HepG2 (cell line): ENCODE measurements around the gene PRDM12. TPM values are rescaled to one million over a fixed set of nuclear protein-coding genes. Genes with fewer than 3 reads are reported as not detected.

ENCODE experiments used
- ADNP ChIP-seq: sonication (generic); formaldehyde crosslinking; IDR thresholded peaks from 2 replicates; pipeline ENCODE4 v1.4.0; 2020; ENCODE audit warnings: missing genetic modification reagents
- ATF7-NPFF ChIP-seq: sonication (generic); formaldehyde crosslinking; IDR thresholded peaks from 2 replicates; pipeline ENCODE4 v1.8.1; 2023; ENCODE audit warnings: mild to moderate bottlenecking, low read depth, missing genetic modification reagents, moderate library complexity
- CCDC6 ChIP-seq: sonication (generic); formaldehyde crosslinking; IDR thresholded peaks from 2 replicates; pipeline ENCODE4 v1.8.1; 2022; ENCODE audit warnings: mild to moderate bottlenecking, missing genetic modification reagents, moderate library complexity
- CREB1 ChIP-seq, 2 experiments: fragments of 450-650 bp in 1 of 2; IDR thresholded peaks; 2 replicates each; pipeline ENCODE4 v1.6.1; 2016 to 2017; ENCODE audit warnings: control low read depth in 1 of 2, mild to moderate bottlenecking in 1 of 2, missing compliant biosample characterization in 1 of 2, missing genetic modification characterization in 1 of 2
- CREB3 ChIP-seq: sonication (generic); formaldehyde crosslinking; IDR thresholded peaks from 2 replicates; pipeline ENCODE4 v1.5.0; 2020; ENCODE audit warnings: missing genetic modification reagents
- DR1 ChIP-seq: sonication (generic); formaldehyde crosslinking; IDR thresholded peaks from 2 replicates; pipeline ENCODE4 v1.8.0; 2021; ENCODE audit warnings: mild to moderate bottlenecking, missing genetic modification reagents, inconsistent platforms
- E2F2 ChIP-seq: sonication (generic); formaldehyde crosslinking; IDR thresholded peaks from 2 replicates; pipeline ENCODE4 v1.4.0; 2020; ENCODE audit warnings: missing genetic modification reagents, borderline replicate concordance
- E2F5 ChIP-seq: sonication (generic); formaldehyde crosslinking; conservative IDR thresholded peaks from 2 replicates; pipeline ENCODE4 v1.4.0; 2020; ENCODE audit warnings: missing genetic modification reagents
- ELF4 ChIP-seq: sonication (generic); formaldehyde crosslinking; IDR thresholded peaks from 2 replicates; pipeline ENCODE4 v1.5.0; 2020; ENCODE audit warnings: missing genetic modification reagents, mild to moderate bottlenecking, moderate library complexity, borderline replicate concordance
- EZH2 ChIP-seq: conservative IDR thresholded peaks from 2 replicates; pipeline ENCODE4 v1.6.1; 2012; ENCODE audit warnings: mild to moderate bottlenecking, low read depth, low read length, moderate library complexity
- IRF1 ChIP-seq: sonication (generic); formaldehyde crosslinking; IDR thresholded peaks from 2 replicates; pipeline ENCODE4 v1.4.0; 2020; ENCODE audit warnings: low read depth, mild to moderate bottlenecking, missing genetic modification reagents
- KLF15 ChIP-seq: sonication (generic); formaldehyde crosslinking; IDR thresholded peaks from 2 replicates; pipeline ENCODE4 v1.8.1; 2023; ENCODE audit warnings: borderline replicate concordance, mild to moderate bottlenecking, inconsistent platforms, missing genetic modification reagents, mixed read lengths
- NBN ChIP-seq: fragments of 450-650 bp; conservative IDR thresholded peaks from 2 replicates; pipeline ENCODE4 v1.6.1; 2017
- NCOA1 ChIP-seq: sonication (generic); formaldehyde crosslinking; IDR thresholded peaks from 2 replicates; pipeline ENCODE4 v1.9.0; 2021; ENCODE audit warnings: missing genetic modification reagents
- PITX1 ChIP-seq: sonication (generic); formaldehyde crosslinking; IDR thresholded peaks from 2 replicates; pipeline ENCODE4 v1.5.1; 2020; ENCODE audit warnings: mild to moderate bottlenecking, missing genetic modification reagents
- RBFOX2 ChIP-seq: fragments of 200-400 bp; formaldehyde crosslinking; IDR thresholded peaks from 2 replicates; pipeline ENCODE4 v1.6.1; 2017; ENCODE audit warnings: low read depth, mild to moderate bottlenecking, low read length
- SNAPC2 ChIP-seq: sonication (generic); formaldehyde crosslinking; IDR thresholded peaks from 2 replicates; pipeline ENCODE4 v1.8.1; 2022; ENCODE audit warnings: mild to moderate bottlenecking, missing genetic modification reagents
- TARDBP ChIP-seq: sonication (generic); formaldehyde crosslinking; IDR thresholded peaks from 2 replicates; pipeline ENCODE4 v1.8.0; 2022; ENCODE audit warnings: mild to moderate bottlenecking, missing genetic modification reagents
- ZNF138 ChIP-seq: sonication (generic); formaldehyde crosslinking; IDR thresholded peaks from 2 replicates; pipeline ENCODE4 v1.5.0; 2020; ENCODE audit warnings: mild to moderate bottlenecking, low read depth, missing genetic modification reagents
- ZNF253 ChIP-seq: sonication (generic); formaldehyde crosslinking; IDR thresholded peaks from 2 replicates; pipeline ENCODE4 v1.8.0; 2022; ENCODE audit warnings: mild to moderate bottlenecking, missing genetic modification reagents, borderline replicate concordance
- ZNF296 ChIP-seq: sonication (generic); formaldehyde crosslinking; conservative IDR thresholded peaks from 2 replicates; pipeline ENCODE4 v1.5.0; 2020; ENCODE audit warnings: mild to moderate bottlenecking, missing genetic modification reagents
- ZNF510 ChIP-seq: sonication (generic); formaldehyde crosslinking; IDR thresholded peaks from 2 replicates; pipeline ENCODE4 v1.4.0; 2020; ENCODE audit warnings: low read depth, mild to moderate bottlenecking, missing genetic modification reagents
- ZNF607 ChIP-seq: sonication (generic); formaldehyde crosslinking; IDR thresholded peaks from 2 replicates; pipeline ENCODE4 v1.5.1; 2020; ENCODE audit warnings: missing genetic modification reagents, mild to moderate bottlenecking, borderline replicate concordance
- ZNF766 ChIP-seq: sonication (generic); formaldehyde crosslinking; IDR thresholded peaks from 2 replicates; pipeline ENCODE4 v1.5.0; 2020; ENCODE audit warnings: missing genetic modification reagents, borderline replicate concordance
- ZNF879 ChIP-seq: sonication (generic); formaldehyde crosslinking; IDR thresholded peaks from 2 replicates; pipeline ENCODE4 v1.8.1; 2023; ENCODE audit warnings: missing genetic modification reagents
- polyA plus RNA-seq, 8 experiments: library from polyadenylated mRNA; depleted of rRNA in 3 of 8; stranded (reverse) in 7 of 8; unstranded in 1 of 8; fragments of >200 nt; fragmentation: Illumina TruSeq in 4 of 8; extraction: Trizol in 4 of 8; gene quantifications; 2 replicates each; pipeline versions ENCODE4 v1.2.1 to v1.2.3, GENCODE V29; 2011 to 2016; ENCODE audit warnings: low read depth in 4 of 8, missing spikeins in 1 of 8, mixed read lengths in 1 of 8; ENCODE audit not compliant: insufficient read depth in 1 of 8
- total RNA-seq, 5 experiments: library from RNA; depleted of rRNA; stranded (reverse); fragments of >200 nt; fragmentation: Illumina TruSeq; extraction: Trizol; gene quantifications; 2 replicates each; pipeline ENCODE4 v1.2.3, GENCODE V29; 2016; ENCODE audit warnings: low read depth in 1 of 5

The PRDM12 gene
- total and polyA plus RNA-seq, 2 of the 13 experiments (the other 11 are each of a cell fraction or from before 2014, with no cell fraction given) = 0.04 to 0.07 TPM

- peak; percentile 86; the same call in 1 of the 2 replicates for TF ChIP-seq ZNF138 (CRISPR knock-in tag)
- TF ChIP-seq KLF15 = peak; percentile 77; the same call in 1 of the 2 replicates
- TF ChIP-seq ZNF510 (CRISPR knock-in tag) = 0 out of 2 replicates have a peak, but pooled peaks have one; percentile 29
- no peak for TF ChIP-seq NBN
- 0 out of 2 replicates have a peak, but pooled peaks have one; percentile 76 for TF ChIP-seq SNAPC2 (CRISPR knock-in tag)
- TF ChIP-seq ZNF879 = peak; percentile 74; the same call in 1 of the 2 replicates
- 0 out of 2 replicates have a peak, but pooled peaks have one; percentile 21 for TF ChIP-seq E2F5
- no peak for TF ChIP-seq EZH2
- TF ChIP-seq ZNF296 (CRISPR knock-in tag) = peak; percentile 67; the same call in 1 of the 2 replicates
- peak; percentile 75 for TF ChIP-seq RBFOX2
- peak; percentile 48 for TF ChIP-seq CREB1 (IDR thresholded peaks at IDR 0.05)
- TF ChIP-seq CREB1 (CRISPR knock-in tag; IDR thresholded peaks at IDR 0.05) = no peak
- TF ChIP-seq TARDBP (CRISPR knock-in tag) = peak; percentile 75; the same call in 1 of the 2 replicates
- TF ChIP-seq ELF4 (CRISPR knock-in tag) = no peak; the same call in 1 of the 2 replicates
- TF ChIP-seq NCOA1 (CRISPR knock-in tag) = peak; percentile 83; the same call in 1 of the 2 replicates
- peak; percentile 57; the same call in 1 of the 2 replicates for TF ChIP-seq E2F2 (CRISPR knock-in tag)
- TF ChIP-seq CREB3 (CRISPR knock-in tag) = peak; percentile 94; the same call in 1 of the 2 replicates
- peak; percentile 43; the same call in 1 of the 2 replicates for TF ChIP-seq DR1 (CRISPR knock-in tag)
- TF ChIP-seq ZNF253 (CRISPR knock-in tag) = peak; percentile 40; the same call in 1 of the 2 replicates
- TF ChIP-seq ADNP (CRISPR knock-in tag) = no peak; the same call in 1 of the 2 replicates
- peak; percentile 83 for TF ChIP-seq ZNF766 (CRISPR knock-in tag)
- TF ChIP-seq PITX1 = peak; percentile 32; the same call in 1 of the 2 replicates
- TF ChIP-seq IRF1 = peak; percentile 31; the same call in 1 of the 2 replicates
- TF ChIP-seq ATF7-NPFF (CRISPR knock-in tag) = peak; percentile 72; the same call in 1 of the 2 replicates
- peak; percentile 88; the same call in 1 of the 2 replicates for TF ChIP-seq CCDC6 (CRISPR knock-in tag)
- peak; percentile 88 for TF ChIP-seq ZNF607
These were observed 16.7 kb downstream of the PRDM12 start (continued) for GRCh38 chr9:130680836-130681768.
